Endothelial cell of umbilical vein (primary cell): ENCODE data around the gene FOXP1. TPM values are rescaled to one million over a fixed set of nuclear protein-coding genes. Genes with fewer than 3 reads are reported as not detected.

Source experiments
- BruUV-seq: library from RNA; stranded (reverse); fragments of 400-500 nt; replicated peaks from 2 replicates; lab custom pipeline; 2021; lab: Mats Ljungman, UMichigan
- CTCF ChIA-PET: fragments of 300-600, 350-600 bp; sonication (Branson Sonifier 250); formaldehyde crosslinking; loops from one replicate; lab custom pipeline; 2021; ENCODE audit warnings: antibody characterized with exemption, inconsistent platforms; lab: Charles Lee
- POLR2A ChIA-PET: fragments of 300-600, 350-600 bp; sonication (Branson Sonifier 250); formaldehyde crosslinking; loops from one replicate; lab custom pipeline; 2021; ENCODE audit warnings: antibody characterized with exemption, inconsistent platforms; lab: Charles Lee
- DNase-seq: peaks from one replicate; pipeline ENCODE4 v3.0.0-alpha.2; 2011; ENCODE audit warnings: low read depth, low spot score
- FAIRE-seq: peaks from 2 replicates; lab custom pipeline; 2011; peaks lifted over from hg19 to GRCh38; lab: Jason Lieb, UNC
- H2AFZ ChIP-seq: 2 replicates; pipeline ENCODE4 v1.6.0; 2012; ENCODE audit warnings: low read depth, low read length, control low read depth, inconsistent platforms
- H3K27ac ChIP-seq: 2 replicates; pipeline ENCODE4 v1.5.1; 2011; ENCODE audit warnings: low read depth, mild to moderate bottlenecking, control low read depth, low read length, moderate library complexity; ENCODE audit not compliant: insufficient read depth
- H3K27me3 ChIP-seq, 2 experiments: 2 replicates each; pipeline versions ENCODE4 v1.6.0 to v1.6.1; 2011; ENCODE audit warnings: low read length in 2 of 2, mixed read lengths in 1 of 2; ENCODE audit not compliant: control insufficient read depth in 2 of 2, insufficient read depth in 2 of 2
- H3K36me3 ChIP-seq, 2 experiments: 2 replicates in 1 of 2; 3 replicates in 1 of 2; pipeline ENCODE4 v1.5.1; 2011; ENCODE audit warnings: low read length in 2 of 2, mild to moderate bottlenecking in 1 of 2, moderate library complexity in 1 of 2; ENCODE audit not compliant: control insufficient read depth in 2 of 2, insufficient read depth in 2 of 2; ENCODE audit errors: extremely low read depth in 1 of 2
- H3K4me1 ChIP-seq: 3 replicates; pipeline ENCODE4 v1.5.1; 2011; ENCODE audit warnings: mild to moderate bottlenecking, low read length; ENCODE audit not compliant: control insufficient read depth, insufficient read depth; ENCODE audit errors: extremely low read depth
- H3K4me2 ChIP-seq: 2 replicates; pipeline ENCODE4 v1.6.1; 2011; ENCODE audit warnings: low read length, control low read depth, mixed read lengths; ENCODE audit not compliant: insufficient read depth
- H3K4me3 ChIP-seq, 3 experiments: fragments of 200-600 bp in 1 of 3; sonication (generic), shearing (Covaris generic) in 1 of 3; replicated peaks in 1 of 3; 2 replicates each; pipeline ENCODE4 v1.5.1; 2011 to 2016; ENCODE audit warnings: control low read depth in 3 of 3, low read length in 3 of 3, mild to moderate bottlenecking in 2 of 3, inconsistent platforms in 1 of 3, low read depth in 1 of 3, moderate library complexity in 1 of 3; ENCODE audit not compliant: insufficient read depth in 1 of 3
- H3K79me2 ChIP-seq: 2 replicates; pipeline ENCODE4 v1.6.0; 2012; ENCODE audit warnings: low read length, inconsistent platforms; ENCODE audit not compliant: control insufficient read depth, insufficient read depth
- H3K9ac ChIP-seq: replicated peaks from 2 replicates; pipeline ENCODE3; 2011; ENCODE audit warnings: low read length, control low read depth; ENCODE audit not compliant: insufficient read depth; ENCODE audit errors: extremely low read depth
- H3K9me1 ChIP-seq: replicated peaks from 3 replicates; pipeline ENCODE4 v1.6.0; 2011; ENCODE audit warnings: mild to moderate bottlenecking, low read length; ENCODE audit not compliant: control insufficient read depth, insufficient read depth; ENCODE audit errors: extremely low read depth
- H3K9me3 ChIP-seq: replicated peaks from 2 replicates; pipeline ENCODE4 v1.5.1; 2012; ENCODE audit warnings: low read length, inconsistent platforms; ENCODE audit not compliant: control insufficient read depth, insufficient read depth
- H4K20me1 ChIP-seq: replicated peaks from 2 replicates; pipeline ENCODE3; 2011; ENCODE audit warnings: mild to moderate bottlenecking, low read length; ENCODE audit not compliant: control insufficient read depth, insufficient read depth; ENCODE audit errors: extremely low read depth
- EZH2 ChIP-seq: IDR thresholded peaks from 2 replicates; pipeline ENCODE4 v1.6.1; 2012; ENCODE audit warnings: borderline replicate concordance, low read depth, mild to moderate bottlenecking, moderate library complexity, low read length, inconsistent platforms; ENCODE audit not compliant: severe bottlenecking
- FOS ChIP-seq: IDR thresholded peaks from 2 replicates; pipeline ENCODE4 v1.6.1; 2011; ENCODE audit warnings: mild to moderate bottlenecking, low read length, moderate library complexity, borderline replicate concordance; ENCODE audit not compliant: insufficient read depth
- GATA2 ChIP-seq: IDR thresholded peaks from 2 replicates; pipeline ENCODE4 v1.7.0; 2011; ENCODE audit warnings: low read depth, mild to moderate bottlenecking, moderate library complexity, mixed read lengths, low read length; ENCODE audit not compliant: insufficient read length, insufficient read depth
- JUN ChIP-seq: IDR thresholded peaks from 2 replicates; pipeline ENCODE4 v1.6.1; 2011; ENCODE audit warnings: borderline replicate concordance, low read depth; ENCODE audit not compliant: insufficient read length, insufficient read depth
- MAX ChIP-seq: IDR thresholded peaks from 2 replicates; pipeline ENCODE4 v1.6.1; 2011; ENCODE audit not compliant: insufficient read depth, insufficient read length
- MYC ChIP-seq: IDR thresholded peaks from one replicate; pipeline ENCODE4 v1.6.1; 2011; ENCODE audit warnings: mild to moderate bottlenecking, low read depth, low read length
- POLR2A ChIP-seq: IDR thresholded peaks from 2 replicates; pipeline ENCODE4 v1.6.1; 2012; ENCODE audit warnings: low read depth, mild to moderate bottlenecking, control low read depth, low read length
- POLR2AphosphoS5 ChIP-seq: IDR thresholded peaks from 2 replicates; pipeline ENCODE4 v1.6.1; 2012; ENCODE audit warnings: low read depth, mild to moderate bottlenecking, control low read depth, low read length, moderate library complexity; ENCODE audit not compliant: insufficient read depth
- dilution Hi-C: fragments of 300-500 bp; cut with MboI; formaldehyde crosslinking; loops from one replicate; pipeline ENCODE4 v1.15.0; 2019; ENCODE audit warnings: low sequenced_read_pairs; ENCODE audit not compliant: extremely low pct_ligation_motif_present
- intact Hi-C: fragments of 100-400 bp; cut with micrococcal nuclease; formaldehyde crosslinking; loops from one replicate; pipeline ENCODE4 v1.10.0; 2022
- polyA plus RNA-seq, 4 experiments: library from polyadenylated mRNA; depleted of rRNA in 3 of 4; stranded (reverse) in 3 of 4; unstranded in 1 of 4; fragments of >200 nt; gene quantifications; 2 replicates each; pipeline versions ENCODE4 v1.2.1 to v1.2.3, GENCODE V29; 2011 to 2012; ENCODE audit warnings: missing spikeins in 1 of 4
- total RNA-seq: library from RNA; stranded (reverse); gene quantifications from 2 replicates; pipeline ENCODE4 v1.2.3, GENCODE V29; 2021
- TF ChIP-seq, protein P1 (sequence below), 2 donors: IDR thresholded peaks; 1 replicate in 1 of 2; 2 replicates in 1 of 2; pipeline ENCODE4 v1.5.1; 2011; ENCODE audit warnings: low read length in 2 of 2, mild to moderate bottlenecking in 2 of 2, moderate library complexity in 2 of 2, control low read depth in 1 of 2, inconsistent platforms in 1 of 2, low read depth in 1 of 2; ENCODE audit not compliant: insufficient read depth in 1 of 2; ENCODE audit errors: extremely low read depth in 1 of 2

FOXP1 gene
- total and polyA plus RNA-seq, 2 donors (not counting 3 experiments of a cell fraction or from before 2014, with no cell fraction given): 41.0 to 107 TPM

DNA sequence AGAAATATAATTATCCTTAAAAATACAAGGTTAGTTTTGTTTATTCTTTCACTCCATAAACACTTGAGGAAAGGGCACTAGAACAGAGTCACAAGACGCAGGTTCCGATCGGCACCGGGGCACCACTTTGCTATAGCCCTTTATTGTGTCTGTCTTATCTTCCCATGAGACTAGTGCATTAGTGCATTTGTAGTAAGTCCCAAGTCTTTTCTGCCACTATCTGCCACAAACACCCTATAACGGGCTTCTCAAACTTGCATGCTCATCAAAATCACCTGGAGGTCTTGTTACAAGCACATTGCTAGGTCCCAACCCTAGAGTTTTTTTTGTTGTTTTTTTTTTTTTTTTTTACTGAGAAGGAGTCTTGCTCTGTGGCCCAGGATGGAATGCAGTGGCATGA is 213.1 kb downstream of the FOXP1 start:
- Histone ChIP-seq H3K9me3 (no peaks in the 10 kb centered on the region), H4K20me1 (no peaks in the 10 kb centered on the region), H3K9me1 (no peaks in the 10 kb centered on the region), H3K4me3 (no peak overlapping the region), H3K27ac (no peak overlapping the region), H3K9ac (no peak overlapping the region), H3K27me3 (no peaks in the 10 kb centered on the region), H3K79me2 (no peaks in the 10 kb centered on the region), H3K36me3 (no peaks in the 10 kb centered on the region), H3K4me1 (no peaks in the 10 kb centered on the region), H2AFZ (no peak overlapping the region), H3K4me2 (no peak overlapping the region)
- POLR2A ChIA-PET: no interaction called here
- FAIRE-seq (no peak), DNase-seq (no peak)
- dilution Hi-C loops (no loop called here), intact Hi-C loops (no loop called here)
- TF ChIP-seq, protein P1, sequence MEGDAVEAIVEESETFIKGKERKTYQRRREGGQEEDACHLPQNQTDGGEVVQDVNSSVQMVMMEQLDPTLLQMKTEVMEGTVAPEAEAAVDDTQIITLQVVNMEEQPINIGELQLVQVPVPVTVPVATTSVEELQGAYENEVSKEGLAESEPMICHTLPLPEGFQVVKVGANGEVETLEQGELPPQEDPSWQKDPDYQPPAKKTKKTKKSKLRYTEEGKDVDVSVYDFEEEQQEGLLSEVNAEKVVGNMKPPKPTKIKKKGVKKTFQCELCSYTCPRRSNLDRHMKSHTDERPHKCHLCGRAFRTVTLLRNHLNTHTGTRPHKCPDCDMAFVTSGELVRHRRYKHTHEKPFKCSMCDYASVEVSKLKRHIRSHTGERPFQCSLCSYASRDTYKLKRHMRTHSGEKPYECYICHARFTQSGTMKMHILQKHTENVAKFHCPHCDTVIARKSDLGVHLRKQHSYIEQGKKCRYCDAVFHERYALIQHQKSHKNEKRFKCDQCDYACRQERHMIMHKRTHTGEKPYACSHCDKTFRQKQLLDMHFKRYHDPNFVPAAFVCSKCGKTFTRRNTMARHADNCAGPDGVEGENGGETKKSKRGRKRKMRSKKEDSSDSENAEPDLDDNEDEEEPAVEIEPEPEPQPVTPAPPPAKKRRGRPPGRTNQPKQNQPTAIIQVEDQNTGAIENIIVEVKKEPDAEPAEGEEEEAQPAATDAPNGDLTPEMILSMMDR (IDR thresholded peaks at IDR 0.05; ENCODE audit: extremely low read depth in 1 of 2, insufficient read depth in 1 of 2, low read depth in 1 of 2, low read length in 2 of 2): no peak
- TF ChIP-seq MAX (no peak), EZH2 (no peak), POLR2A (no peak), MYC (no peak), JUN (no peak), FOS (no peak), GATA2 (no peak), POLR2AphosphoS5 (no peak)
- CTCF ChIA-PET: no interaction called here
- no TSS peak for BruUV-seq
